GM13977 (cell line): ENCODE measurements around the gene FBRSL1.

Experiments
- DNase-seq: peaks from one replicate; pipeline ENCODE4 v3.0.0; 2012; ENCODE audit warnings: low spot score
- CTCF ChIP-seq: IDR thresholded peaks from 2 replicates; pipeline ENCODE4 v1.5.1; 2012; ENCODE audit warnings: mild to moderate bottlenecking, control low read depth; ENCODE audit not compliant: insufficient read depth; ENCODE audit errors: extremely low read depth, missing control alignments
- in situ Hi-C: fragments of 300-500 bp; cut with MboI; formaldehyde crosslinking; loops from one replicate; pipeline ENCODE4 v1.12.0; 2022; ENCODE audit warnings: low sequenced_read_pairs, low pct_unique_long_range_greater_than_20kb, mixed read lengths, inconsistent platforms; ENCODE audit not compliant: unreplicated experiment

Gene FBRSL1

DNA sequence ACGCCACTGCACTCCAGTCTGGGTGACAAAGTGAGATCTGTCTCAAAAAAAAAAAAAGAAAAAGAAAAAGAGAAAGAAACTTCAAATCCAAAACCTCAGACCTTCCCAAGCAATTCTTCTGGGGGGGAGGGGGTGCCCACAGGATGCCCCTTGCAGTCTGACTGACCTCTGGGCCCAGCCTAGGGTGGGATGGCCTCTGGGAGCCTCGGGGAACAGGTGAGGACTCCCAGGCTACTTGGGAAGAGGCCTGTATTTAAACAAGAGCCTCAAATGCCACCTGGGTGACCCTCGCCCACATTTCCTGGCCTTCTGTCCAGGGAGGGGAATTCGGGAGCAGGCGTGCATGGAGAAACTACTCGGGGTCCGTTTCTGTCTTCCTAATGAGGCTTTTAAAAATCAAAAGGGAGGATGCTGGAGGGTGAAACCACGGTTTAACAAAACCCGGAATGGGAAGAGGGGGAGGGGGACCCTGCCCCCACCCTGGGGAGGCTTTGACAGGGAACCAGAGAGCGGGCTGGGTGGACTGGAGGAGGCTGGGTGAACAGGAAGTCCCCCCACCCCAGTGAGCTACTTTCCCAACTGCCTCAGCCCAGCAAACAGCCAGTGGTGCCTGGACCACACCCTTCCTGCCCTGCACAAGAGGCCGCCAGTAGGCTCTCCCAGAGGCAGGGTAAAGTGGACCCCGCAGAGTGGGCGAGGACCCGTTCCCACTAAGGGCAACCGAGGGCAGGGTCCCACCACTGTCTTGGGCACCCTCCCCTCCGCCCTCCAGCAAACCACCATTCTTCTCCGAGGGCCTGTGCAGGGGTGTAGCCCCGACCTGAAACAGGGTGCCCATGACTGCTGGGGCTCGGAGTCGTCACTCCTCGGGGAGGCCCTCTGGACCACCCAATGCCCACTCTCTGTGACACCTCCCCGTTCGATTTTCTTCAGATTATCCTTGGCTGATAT is 1.5 kb upstream of the FBRSL1 start:
- in situ Hi-C loops = no loop called here
- no peak for TF ChIP-seq CTCF
- DNase-seq = no peak

- TF ChIP-seq CTCF = no peak
- in situ Hi-C loops = no loop called here
- no peak for DNase-seq
Observed at GRCh38 chr12:132489078-132489601, 811 bp upstream of the FBRSL1 start.

- in situ Hi-C loops = no loop called here
- TF ChIP-seq CTCF = no peak
- DNase-seq = no peak
Observed at GRCh38 chr12:132490422-132491137, 629 bp downstream of the FBRSL1 start.

DNA sequence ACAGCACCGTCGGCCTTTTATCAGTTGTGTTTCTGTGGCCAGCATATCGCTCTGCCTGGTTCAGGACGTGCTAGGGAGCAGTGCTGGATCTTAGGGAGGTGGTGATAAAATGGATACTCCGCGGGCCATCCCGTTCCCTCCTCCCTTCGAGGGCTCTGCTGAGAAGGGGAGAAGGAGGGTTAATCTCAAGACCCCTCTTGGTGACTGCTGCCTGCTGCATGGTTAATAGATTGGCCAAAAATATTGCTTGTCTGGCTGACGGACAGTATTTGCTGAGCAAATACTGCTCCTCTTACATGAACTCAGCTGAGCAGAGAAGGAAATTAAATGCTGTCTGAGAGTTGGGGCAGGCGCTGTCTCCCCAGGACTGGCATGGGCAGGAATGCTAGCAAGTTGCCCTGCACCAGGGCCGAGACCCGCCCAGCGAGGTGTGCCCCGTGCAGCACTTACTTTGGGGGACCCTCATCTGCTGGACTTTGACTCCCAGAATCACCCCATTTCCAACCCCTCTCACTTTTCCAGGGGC is 1.2 kb downstream of the FBRSL1 start:
- DNase-seq = no peak
- no peak for TF ChIP-seq CTCF
- in situ Hi-C loops = no loop called here

DNA sequence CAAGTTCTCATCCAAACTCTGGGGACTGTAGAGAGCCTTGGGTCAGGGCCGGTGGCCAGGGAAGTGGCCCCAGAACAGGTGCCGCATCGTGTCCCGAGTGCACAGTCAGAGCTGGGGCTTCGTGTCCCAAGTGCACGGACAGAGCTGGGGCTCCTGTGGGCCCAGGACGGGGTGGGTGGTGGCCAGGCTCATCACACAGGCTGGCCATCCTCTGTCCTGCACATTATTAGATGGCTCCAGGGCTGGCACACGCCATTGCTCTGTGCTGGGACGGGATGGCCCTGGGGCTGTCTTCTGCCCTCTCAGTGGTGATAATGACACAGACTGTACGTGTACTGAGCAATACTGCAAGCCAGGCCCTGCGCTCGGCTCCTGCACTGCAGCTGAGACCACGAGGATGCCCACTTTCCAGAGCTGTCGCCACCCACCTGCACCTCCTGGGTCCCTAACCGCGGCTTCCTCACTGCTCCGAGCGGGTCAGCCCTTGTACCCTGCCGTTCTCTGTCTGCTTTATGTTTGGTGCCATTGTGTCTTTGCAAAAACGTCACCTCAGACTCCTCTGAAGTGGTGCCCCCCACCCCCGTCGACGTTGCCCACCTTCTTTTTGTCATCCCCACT is 1.9 kb downstream of the FBRSL1 start:
- in situ Hi-C loops = no loop called here
- no peak for DNase-seq
- no peak for TF ChIP-seq CTCF

DNA sequence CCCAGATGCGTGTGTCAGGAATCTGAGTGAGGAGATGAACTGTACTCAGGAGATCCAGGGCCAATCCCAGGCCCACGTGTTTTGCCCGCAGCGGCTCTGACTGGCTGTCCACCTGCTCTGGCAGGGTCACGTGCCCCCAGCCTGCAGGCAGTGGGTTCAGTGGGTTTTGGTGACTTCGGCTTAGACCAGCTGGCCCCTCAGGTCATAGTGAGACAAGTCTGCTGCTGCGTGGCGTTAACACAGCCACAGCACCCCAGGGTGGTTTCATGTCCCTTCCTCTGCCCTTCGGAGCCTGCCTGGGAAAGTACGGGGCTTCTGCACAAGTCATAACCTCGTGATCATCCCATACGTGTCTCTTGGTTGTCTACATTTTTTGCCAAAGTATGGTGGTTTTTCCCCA is 2.6 kb downstream of the FBRSL1 start:
- TF ChIP-seq CTCF = no peak
- in situ Hi-C loops = no loop called here
- DNase-seq = peak; percentile 87
